Measurements from ENCODE around the gene ZBTB40. TPM values are rescaled to one million over a fixed set of nuclear protein-coding genes. Genes with fewer than 3 reads are reported as not detected.

ZBTB40 gene
- polyA plus RNA-seq, 1 of the 3 experiments (the other 2 are of a cell fraction), result 5.0 TPM

GRCh38 chr1:22578732-22579361 is 127.2 kb downstream of the ZBTB40 start:
- H3K9me3 ChIP-seq, result no peaks in the 10 kb centered on the region
- no peaks in the 10 kb centered on the region for H3K9me2 ChIP-seq
- H3F3A ChIP-seq (replicated peaks; ENCODE audit: insufficient read depth), result peaks cover 17% of the 10 kb centered on the region
- CTCF ChIA-PET, result interaction anchor here (1.2 to 2.2 kb wide), 3 partner anchors 47 to 126 kb away, joined by 3 to 10 read pairs (median 3); no protein-coding TSS in a partner anchor
- no peaks in the 10 kb centered on the region for H3K79me2 ChIP-seq (ENCODE audit: insufficient read depth)
- H3K27me3 ChIP-seq (ENCODE audit: insufficient read depth), result peaks cover 4% of the 10 kb centered on the region
- no peak for DNase-seq
- WGBS (ENCODE audit: low lambda C conversion rate), result 54% methylated on average over 12 of the region's 12 CpGs
- no peaks in the 10 kb centered on the region for H3K36me3 ChIP-seq (replicated peaks in 1 of 2; ENCODE audit: control insufficient read depth in 1 of 2, insufficient read depth in 2 of 2, low read length in 1 of 2)
- no peaks in the 10 kb centered on the region for H4K20me1 ChIP-seq (ENCODE audit: insufficient read depth)
- H2AFZ ChIP-seq (ENCODE audit: low read depth), result no peak overlapping the region
- H3K4me3 ChIP-seq (ENCODE audit: low read depth in 2 of 2, low read length in 1 of 2), result no peak overlapping the region
- H3K27ac ChIP-seq (ENCODE audit: low read depth in 2 of 2, low read length in 1 of 2), result peak overlapping the region in 1 of 2 experiments; percentile 74; a peak in 1 of 4 replicates
- POLR2A ChIA-PET, result no interaction called here
- H3K4me2 ChIP-seq, result no peak overlapping the region
- H3K9ac ChIP-seq, result no peak overlapping the region
- H3K4me1 ChIP-seq (ENCODE audit: control insufficient read depth in 1 of 2, insufficient read depth in 2 of 2, low read depth in 1 of 2, low read length in 1 of 2), result peaks cover 0 to 37% of the 10 kb centered on the region in 2 experiments; a peak in 2 of 4 replicates
- TF ChIP-seq USF2 (IDR thresholded peaks at IDR 0.05; ENCODE audit: borderline replicate concordance, low read depth, low read length) (no peak), NFIC (IDR thresholded peaks at IDR 0.05; ENCODE audit: borderline replicate concordance) (no peak), FOSL2 (IDR thresholded peaks at IDR 0.05; ENCODE audit: borderline replicate concordance, low read depth) (no peak), RCOR1 (IDR thresholded peaks at IDR 0.05; ENCODE audit: low read length) (no peak), GATA2 (CRISPR knock-in tag; IDR thresholded peaks at IDR 0.05) (no peak), RFX5 (IDR thresholded peaks at IDR 0.05; ENCODE audit: low read length) (no peak), TEAD4 (IDR thresholded peaks at IDR 0.05; ENCODE audit: borderline replicate concordance, insufficient read depth) (no peak), SMC3 (IDR thresholded peaks at IDR 0.05; ENCODE audit: low read depth, low read length) (no peak), FOXJ3 (CRISPR knock-in tag; IDR thresholded peaks at IDR 0.05) (no peak), GABPA (IDR thresholded peaks at IDR 0.05; ENCODE audit: low read depth) (no peak), USF1 (IDR thresholded peaks at IDR 0.05; ENCODE audit: borderline replicate concordance, low read depth) (no peak), CHD2 (IDR thresholded peaks at IDR 0.05; ENCODE audit: low read length, partially characterized antibody) (no peak), YY1 (IDR thresholded peaks at IDR 0.05; ENCODE audit: low read depth) (no peak), MXI1 (IDR thresholded peaks at IDR 0.05; ENCODE audit: low read depth, low read length) (no peak), ZBTB33 (IDR thresholded peaks at IDR 0.05; ENCODE audit: borderline replicate concordance, low read depth) (no peak), PBX3 (IDR thresholded peaks at IDR 0.05) (no peak), FOXM1 (IDR thresholded peaks at IDR 0.05; ENCODE audit: low read depth) (no peak), REST (IDR thresholded peaks at IDR 0.05; ENCODE audit: low read depth, low read length) (no peak), MEF2A (IDR thresholded peaks at IDR 0.05; ENCODE audit: borderline replicate concordance, low read depth) (no peak)
